HCT116 (cell line): ENCODE data around the gene MND1. TPM values are rescaled to one million over a fixed set of nuclear protein-coding genes. Genes with fewer than 3 reads are reported as not detected.

Source experiments
- ATAC-seq: fragments of 200-7000 bp; cut with Tn5 transposase; 2 replicates; pipeline ENCODE4 v1.9.1; 2020; ENCODE audit warnings: mild to moderate bottlenecking, moderate library complexity
- BruUV-seq: library from RNA; stranded (reverse); fragments of 400-500 nt; replicated peaks from 2 replicates; lab custom pipeline; 2021; lab: Mats Ljungman, UMichigan
- CTCF ChIA-PET: fragments of 300-600 bp; sonication (Branson Sonifier 250); formaldehyde crosslinking; loops from one replicate; lab custom pipeline; 2021; ENCODE audit warnings: antibody characterized with exemption; lab: Charles Lee
- POLR2A ChIA-PET: fragments of 300-600, 350-600 bp; sonication (Branson Sonifier 250); formaldehyde crosslinking; loops from one replicate; lab custom pipeline; 2021; ENCODE audit warnings: antibody characterized with exemption; lab: Charles Lee
- RAD21 ChIA-PET, 2 experiments: fragments of 300-600 bp; sonication (Branson Sonifier 250); formaldehyde crosslinking; loops; one replicate each; lab custom pipeline; 2023; ENCODE audit warnings: low total read pairs in 2 of 2; ENCODE audit not compliant: uncharacterized antibody in 2 of 2, unreplicated experiment in 2 of 2, low non-redundant PET in 1 of 2; lab: Charles Lee
- DNase-seq: peaks from one replicate; pipeline ENCODE4 v3.0.0-alpha.2; 2010; ENCODE audit warnings: low read depth, low spot score
- H2AFZ ChIP-seq: fragments of 200-600 bp; shearing (Covaris generic), sonication (generic); 2 replicates; pipeline ENCODE4 v1.6.1; 2017; ENCODE audit warnings: low read depth, mixed run types, mixed read lengths, antibody characterized with exemption, low read length; ENCODE audit not compliant: poor library complexity, severe bottlenecking
- H3K27ac ChIP-seq: 2 replicates; pipeline ENCODE4 v1.5.1; 2012; ENCODE audit warnings: low read depth, low read length
- H3K27me3 ChIP-seq: fragments of 200-600 bp; sonication (generic); 2 replicates; pipeline ENCODE4 v1.6.1; 2016; ENCODE audit warnings: mixed run types, low read length, mixed read lengths; ENCODE audit not compliant: insufficient read depth
- H3K36me3 ChIP-seq, 2 experiments: fragments of 200-500 bp in 1 of 2; fragments of 200-600 bp in 1 of 2; sonication (Bioruptor generic) in 1 of 2; sonication (generic) in 1 of 2; 2 replicates each; pipeline versions ENCODE4 v1.5.1 to v1.6.1; 2014 to 2016; ENCODE audit warnings: low read length in 2 of 2, inconsistent platforms in 1 of 2, mixed read lengths in 1 of 2, mixed run types in 1 of 2; ENCODE audit not compliant: insufficient read depth in 2 of 2, control insufficient read depth in 1 of 2
- H3K4me1 ChIP-seq, 2 experiments: fragments of 200-600 bp in 1 of 2; sonication (generic) in 1 of 2; 2 replicates each; pipeline versions ENCODE4 v1.5.1 to v1.6.1; 2012 to 2017; ENCODE audit warnings: low read length in 2 of 2, inconsistent platforms in 1 of 2, mild to moderate bottlenecking in 1 of 2, mixed read lengths in 1 of 2, mixed run types in 1 of 2, moderate library complexity in 1 of 2; ENCODE audit not compliant: insufficient read depth in 2 of 2, control insufficient read depth in 1 of 2
- H3K4me2 ChIP-seq: fragments of 200-600 bp; sonication (generic); 2 replicates; pipeline ENCODE4 v1.6.1; 2017; ENCODE audit warnings: mixed run types, low read length, mixed read lengths
- H3K4me3 ChIP-seq, 2 experiments: fragments of 200-600 bp in 1 of 2; sonication (generic) in 1 of 2; replicated peaks in 1 of 2; 2 replicates each; pipeline ENCODE4 v1.5.1; 2011 to 2016; ENCODE audit warnings: low read length in 2 of 2, control low read depth in 1 of 2, low read depth in 1 of 2, mild to moderate bottlenecking in 1 of 2, mixed read lengths in 1 of 2, mixed run types in 1 of 2
- H3K79me2 ChIP-seq: fragments of 200-600 bp; sonication (generic); 2 replicates; pipeline ENCODE4 v1.6.1; 2017; ENCODE audit warnings: mild to moderate bottlenecking, mixed run types, low read length, moderate library complexity, mixed read lengths; ENCODE audit not compliant: insufficient read depth
- H3K9ac ChIP-seq: fragments of 200-600 bp; sonication (generic); 2 replicates; pipeline ENCODE4 v1.6.1; 2016; ENCODE audit warnings: low read length, mixed read lengths
- H3K9me2 ChIP-seq: fragments of 200-600 bp; sonication (generic), shearing (Covaris generic); 2 replicates; pipeline ENCODE4 v1.6.1; 2017; ENCODE audit warnings: mixed run types, mild to moderate bottlenecking, moderate library complexity; ENCODE audit not compliant: insufficient read depth
- H3K9me3 ChIP-seq, 2 experiments: fragments of 200-500 bp in 1 of 2; fragments of 200-600 bp in 1 of 2; sonication (Bioruptor generic) in 1 of 2; sonication (generic) in 1 of 2; 2 replicates each; pipeline ENCODE4 v1.6.1; 2014 to 2017; ENCODE audit warnings: low read length in 2 of 2, mixed read lengths in 2 of 2, inconsistent platforms in 1 of 2, low read depth in 1 of 2, mild to moderate bottlenecking in 1 of 2, mixed run types in 1 of 2, moderate library complexity in 1 of 2; ENCODE audit not compliant: control insufficient read depth in 1 of 2, insufficient read depth in 1 of 2
- H4K20me1 ChIP-seq: fragments of 200-600 bp; sonication (generic), shearing (Covaris generic); 2 replicates; pipeline ENCODE4 v1.6.1; 2017; ENCODE audit warnings: mixed run types, mild to moderate bottlenecking, moderate library complexity; ENCODE audit not compliant: insufficient read depth
- CBX3 ChIP-seq: IDR thresholded peaks from 2 replicates; pipeline ENCODE4 v1.6.1; 2012; ENCODE audit warnings: low read depth
- CEBPB ChIP-seq: IDR thresholded peaks from 2 replicates; pipeline ENCODE4 v1.6.1; 2012; ENCODE audit warnings: low read depth
- EGR1 ChIP-seq: IDR thresholded peaks from 2 replicates; pipeline ENCODE4 v1.6.1; 2012; ENCODE audit warnings: low read depth
- FOSL1 ChIP-seq: IDR thresholded peaks from 2 replicates; pipeline ENCODE4 v1.6.1; 2012; ENCODE audit warnings: low read depth
- MAX ChIP-seq: IDR thresholded peaks from 2 replicates; pipeline ENCODE4 v1.6.1; 2012
- RAD21 ChIP-seq: IDR thresholded peaks from 2 replicates; pipeline ENCODE4 v1.6.1; 2012; ENCODE audit warnings: low read depth, mild to moderate bottlenecking
- SP1 ChIP-seq: IDR thresholded peaks from 2 replicates; pipeline ENCODE4 v1.6.1; 2012; ENCODE audit warnings: low read depth
- SRF ChIP-seq: IDR thresholded peaks from 2 replicates; pipeline ENCODE4 v1.6.1; 2012; ENCODE audit warnings: low read depth
- TCF7L2 ChIP-seq: IDR thresholded peaks from 2 replicates; pipeline ENCODE4 v1.7.0; 2011; ENCODE audit warnings: borderline replicate concordance, inconsistent platforms; ENCODE audit not compliant: insufficient read depth, insufficient read length; ENCODE audit errors: extremely low read depth
- YY1 ChIP-seq: IDR thresholded peaks from 2 replicates; pipeline ENCODE4 v1.6.1; 2011; ENCODE audit warnings: low read length, low read depth, moderate library complexity, mild to moderate bottlenecking; ENCODE audit not compliant: insufficient replicate concordance; ENCODE audit errors: extremely low read depth
- ZBTB33 ChIP-seq: IDR thresholded peaks from 2 replicates; pipeline ENCODE4 v1.6.1; 2011; ENCODE audit warnings: mild to moderate bottlenecking, low read length, moderate library complexity; ENCODE audit not compliant: insufficient replicate concordance; ENCODE audit errors: extremely low read depth
- ZNF274 ChIP-seq: fragments of 200-500 bp; sonication (Bioruptor generic); IDR thresholded peaks from 2 replicates; pipeline ENCODE4 v1.6.1; 2014; ENCODE audit warnings: mild to moderate bottlenecking, low read depth, low read length, inconsistent platforms
- intact Hi-C: fragments of 100-400 bp; cut with micrococcal nuclease; formaldehyde crosslinking; loops from 2 replicates; pipeline ENCODE4 v1.10.0; 2022
- total RNA-seq: library from RNA; stranded (reverse); gene quantifications from one replicate; pipeline ENCODE4 v1.2.1, GENCODE V29; 2021; ENCODE audit not compliant: unreplicated experiment
- TF ChIP-seq, protein P1 (sequence below), 3 experiments: fragments of 200-600 bp in 1 of 3; sonication (generic) in 1 of 3; IDR thresholded peaks in 2 of 3; conservative IDR thresholded peaks in 1 of 3; 2 replicates each; pipeline ENCODE4 v1.5.1; 2012 to 2017; ENCODE audit warnings: low read depth in 2 of 3, low read length in 2 of 3, antibody characterized with exemption in 1 of 3, borderline replicate concordance in 1 of 3, control low read depth in 1 of 3, mild to moderate bottlenecking in 1 of 3, mixed read lengths in 1 of 3, mixed run types in 1 of 3, moderate library complexity in 1 of 3; ENCODE audit not compliant: insufficient read depth in 1 of 3

Gene MND1
- total RNA-seq, 1 experiment from 2014 or later, result 29.9 TPM

DNA sequence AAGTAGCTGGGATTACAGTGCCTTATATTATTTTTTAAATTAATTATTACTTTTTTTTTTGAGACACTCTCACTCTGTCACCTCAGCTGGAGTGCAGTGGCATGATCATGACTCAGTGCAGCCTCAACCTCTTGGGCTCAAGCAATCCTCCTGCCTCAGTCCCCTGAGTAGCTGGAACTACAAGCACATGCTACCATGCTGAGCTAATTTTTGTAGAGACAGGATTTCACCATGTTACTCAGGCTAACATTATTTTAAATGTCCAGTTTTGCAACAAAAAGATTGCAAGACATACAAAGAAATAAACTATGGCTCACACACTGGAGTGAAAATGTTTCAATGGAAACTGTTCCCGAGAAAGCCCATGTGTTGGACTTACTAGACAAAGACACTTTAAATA lies 59.2 kb downstream of the MND1 start:
- Histone ChIP-seq H3K4me2 (no peak overlapping the region), H3K9ac (no peak overlapping the region), H3K27me3 (no peaks in the 10 kb centered on the region)
- POLR2A ChIA-PET, result no interaction called here
- no TSS peak for BruUV-seq
- TF ChIP-seq SP1 (no peak), CEBPB (no peak), CBX3 (no peak), ZNF274 (no peak), YY1 (no peak), MAX (no peak)
- TF ChIP-seq, protein P1, sequence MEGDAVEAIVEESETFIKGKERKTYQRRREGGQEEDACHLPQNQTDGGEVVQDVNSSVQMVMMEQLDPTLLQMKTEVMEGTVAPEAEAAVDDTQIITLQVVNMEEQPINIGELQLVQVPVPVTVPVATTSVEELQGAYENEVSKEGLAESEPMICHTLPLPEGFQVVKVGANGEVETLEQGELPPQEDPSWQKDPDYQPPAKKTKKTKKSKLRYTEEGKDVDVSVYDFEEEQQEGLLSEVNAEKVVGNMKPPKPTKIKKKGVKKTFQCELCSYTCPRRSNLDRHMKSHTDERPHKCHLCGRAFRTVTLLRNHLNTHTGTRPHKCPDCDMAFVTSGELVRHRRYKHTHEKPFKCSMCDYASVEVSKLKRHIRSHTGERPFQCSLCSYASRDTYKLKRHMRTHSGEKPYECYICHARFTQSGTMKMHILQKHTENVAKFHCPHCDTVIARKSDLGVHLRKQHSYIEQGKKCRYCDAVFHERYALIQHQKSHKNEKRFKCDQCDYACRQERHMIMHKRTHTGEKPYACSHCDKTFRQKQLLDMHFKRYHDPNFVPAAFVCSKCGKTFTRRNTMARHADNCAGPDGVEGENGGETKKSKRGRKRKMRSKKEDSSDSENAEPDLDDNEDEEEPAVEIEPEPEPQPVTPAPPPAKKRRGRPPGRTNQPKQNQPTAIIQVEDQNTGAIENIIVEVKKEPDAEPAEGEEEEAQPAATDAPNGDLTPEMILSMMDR (IDR thresholded peaks at IDR 0.05 in 2 of 3, conservative IDR thresholded peaks at IDR 0.05 in 1 of 3; ENCODE audit: borderline replicate concordance in 1 of 3, insufficient read depth in 1 of 3, low read depth in 2 of 3, low read length in 2 of 3), result no peak
- TF ChIP-seq, all 23 proteins: peak for 0
- ATAC-seq (no peak), DNase-seq (no peak)
- H3K9me2 ChIP-seq, result no peaks in the 10 kb centered on the region
- no peaks in the 10 kb centered on the region for H3K4me1 ChIP-seq
- intact Hi-C loops, result no loop called here
- no peaks in the 10 kb centered on the region for H3K9me3 ChIP-seq
- RAD21 ChIA-PET, result no interaction called here
- H4K20me1 ChIP-seq, result no peaks in the 10 kb centered on the region
- H3K4me3 ChIP-seq, result no peak overlapping the region
- CTCF ChIA-PET, result no interaction called here
- H3K27ac ChIP-seq, result no peak overlapping the region
- H2AFZ ChIP-seq, result no peak overlapping the region
- H3K36me3 ChIP-seq, result no peaks in the 10 kb centered on the region
- H3K79me2 ChIP-seq, result no peaks in the 10 kb centered on the region

DNA sequence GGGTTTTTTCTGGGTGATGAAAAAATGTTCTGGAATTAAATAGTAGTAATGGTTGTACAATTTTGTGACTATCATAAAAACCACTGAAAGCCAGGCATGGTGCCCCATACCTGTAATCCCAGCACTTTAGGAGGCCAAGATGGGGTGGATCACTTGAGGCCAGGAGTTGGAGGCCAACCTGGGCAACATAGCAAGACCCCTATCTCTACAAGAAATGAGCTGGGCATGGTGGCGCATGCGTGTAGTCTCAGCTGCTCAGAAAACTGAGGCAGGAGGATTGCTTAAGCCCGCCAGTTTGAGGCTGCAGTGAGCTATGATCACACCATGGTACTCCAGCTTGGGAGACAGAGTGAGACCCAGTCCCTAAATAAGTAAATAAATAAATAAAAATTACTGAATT lies 63.4 kb downstream of the MND1 start:
- no peak overlapping the region for H3K9ac ChIP-seq
- no TSS peak for BruUV-seq
- ChIA-PET RAD21 (no interaction called here), CTCF (no interaction called here)
- H3K27ac ChIP-seq, result no peak overlapping the region
- no peaks in the 10 kb centered on the region for H3K9me2 ChIP-seq
- H3K79me2 ChIP-seq, result no peaks in the 10 kb centered on the region
- H3K4me1 ChIP-seq, result no peaks in the 10 kb centered on the region
- H2AFZ ChIP-seq, result no peak overlapping the region
- H4K20me1 ChIP-seq, result no peaks in the 10 kb centered on the region
- H3K36me3 ChIP-seq, result no peaks in the 10 kb centered on the region; a peak in 1 of 4 replicates
- H3K27me3 ChIP-seq, result no peaks in the 10 kb centered on the region
- no peak for TF ChIP-seq CBX3
- no peak for TF ChIP-seq EGR1
- no peak for TF ChIP-seq ZBTB33
- TF ChIP-seq ZNF274, result no peak
- TF ChIP-seq TCF7L2, result no peak
- TF ChIP-seq SRF, result no peak
- TF ChIP-seq CEBPB, result no peak
- no peak for TF ChIP-seq RAD21
- TF ChIP-seq FOSL1, result no peak
- TF ChIP-seq MAX, result no peak
- TF ChIP-seq, all 23 proteins: peak for 0
- intact Hi-C loops, result no loop called here
- DNase-seq (no peak), ATAC-seq (no peak)
- POLR2A ChIA-PET, result no interaction called here
- Histone ChIP-seq H3K9me3 (no peaks in the 10 kb centered on the region), H3K4me3 (no peak overlapping the region), H3K4me2 (no peak overlapping the region)
